ENCODE measurements around the gene GPX1.
"Not testable (repeated sequence)": the region's sequence is repeated elsewhere in the genome, so short reads cannot be mapped to it uniquely, and the experiment has no call there.

GPX1 gene

GRCh38 chr3:49358884-49359225 lies 702 bp upstream of the GPX1 start:
- in situ Hi-C loops (cut with HindIII; ENCODE audit: low sequenced_read_pairs), result no loop called here
- peak overlapping the region; percentile 59 for H3K4me3 ChIP-seq (ENCODE audit: low read depth, low read length)
- no peak for DNase-seq (ENCODE audit: low read depth, low spot score)
- TF ChIP-seq CTCF (IDR thresholded peaks at IDR 0.05; ENCODE audit: low read depth, low read length), result no peak

DNA sequence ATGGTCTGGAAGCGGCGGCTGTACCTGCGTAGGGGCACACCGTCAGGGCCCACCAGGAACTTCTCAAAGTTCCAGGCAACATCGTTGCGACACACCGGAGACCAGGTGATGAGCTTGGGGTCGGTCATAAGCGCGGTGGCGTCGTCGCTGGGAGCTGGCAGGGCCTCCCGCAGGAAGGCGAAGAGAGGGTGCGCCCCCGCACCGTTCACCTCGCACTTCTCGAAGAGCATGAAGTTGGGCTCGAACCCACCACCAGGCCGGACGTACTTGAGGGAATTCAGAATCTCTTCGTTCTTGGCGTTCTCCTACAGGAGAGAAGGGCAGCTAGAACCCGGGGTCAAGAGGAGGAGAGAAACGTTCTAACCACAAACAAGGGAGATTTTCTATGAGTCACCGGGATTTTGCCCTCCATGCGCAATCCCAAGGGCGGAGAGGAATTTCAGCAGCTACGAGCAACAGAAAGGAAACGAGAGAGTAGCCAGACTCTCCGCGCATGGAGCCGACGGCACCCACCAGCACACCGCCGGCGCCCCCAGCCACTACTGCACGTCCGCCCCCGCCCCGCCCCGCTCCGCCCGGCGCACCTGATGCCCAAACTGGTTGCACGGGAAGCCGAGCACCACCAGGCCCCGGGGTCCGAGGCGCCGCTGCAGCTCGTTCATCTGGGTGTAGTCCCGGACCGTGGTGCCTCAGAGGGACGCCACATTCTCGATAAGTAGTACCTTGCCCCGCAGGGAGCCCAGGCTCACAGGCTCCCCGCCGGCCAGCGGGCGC lies 523 bp downstream of the GPX1 start:
- in situ Hi-C loops (cut with HindIII; ENCODE audit: low sequenced_read_pairs), result not testable (repeated sequence)
- peak; percentile 88 for DNase-seq (ENCODE audit: low read depth, low spot score)
- H3K4me3 ChIP-seq (ENCODE audit: low read depth, low read length), result peak overlapping the region; percentile 59

GRCh38 chr3:49357095-49357442 lies 1.1 kb downstream of the GPX1 start:
- H3K4me3 ChIP-seq (ENCODE audit: low read depth, low read length), result peak overlapping the region; percentile 59
- DNase-seq (ENCODE audit: low read depth, low spot score); in situ Hi-C loops (cut with HindIII; ENCODE audit: low sequenced_read_pairs): not testable (repeated sequence)

DNA sequence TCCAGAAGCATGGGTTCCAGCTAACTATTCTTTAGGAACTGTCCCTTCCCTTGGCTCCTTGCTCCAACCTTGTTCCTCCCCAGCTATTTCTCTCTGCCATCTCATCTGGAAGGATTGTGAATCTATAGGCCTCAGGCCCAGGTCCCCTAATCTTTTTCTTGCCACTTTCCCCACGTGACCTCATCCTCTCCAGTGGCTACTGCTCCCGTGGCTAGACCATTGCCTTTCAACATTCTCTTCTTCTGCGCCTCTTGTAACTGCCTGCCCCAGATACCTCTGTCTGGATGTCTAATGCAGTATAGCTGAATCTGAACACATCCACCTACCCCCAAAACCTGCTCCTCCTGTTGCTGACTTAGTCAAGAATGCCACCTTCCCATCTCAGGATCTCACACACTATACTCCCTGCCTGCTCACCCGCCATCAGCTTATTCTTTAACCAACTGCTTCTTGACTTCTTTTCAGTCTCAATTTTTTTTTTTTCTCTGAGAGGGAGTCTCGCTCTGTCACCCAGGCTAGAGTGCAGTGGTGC lies 5.2 kb downstream of the GPX1 start:
- H3K4me3 ChIP-seq (ENCODE audit: low read depth, low read length), result no peak overlapping the region
- no peak for TF ChIP-seq CTCF (IDR thresholded peaks at IDR 0.05; ENCODE audit: low read depth, low read length)
- no peak for DNase-seq (ENCODE audit: low read depth, low spot score)
- in situ Hi-C loops (cut with HindIII; ENCODE audit: low sequenced_read_pairs), result no loop called here

DNA sequence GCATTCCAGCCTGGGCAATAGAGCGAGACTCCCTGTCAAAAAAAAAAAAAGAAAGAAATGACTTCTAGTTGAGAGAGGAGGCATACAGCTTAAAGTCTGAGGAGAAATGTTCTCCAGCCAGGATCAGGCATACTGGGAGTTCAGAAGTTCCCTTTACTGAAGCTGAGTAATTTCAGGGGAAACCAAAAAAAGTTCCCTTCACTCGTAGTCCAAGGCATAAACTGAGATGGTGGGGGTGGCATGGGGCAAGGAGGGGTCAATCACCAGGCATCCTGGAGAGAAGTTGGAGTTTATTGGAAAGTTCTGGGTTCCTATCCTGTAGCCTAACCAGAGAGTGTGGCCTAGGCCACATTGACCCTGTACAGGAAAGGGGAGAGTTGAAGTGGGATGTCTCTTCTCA lies 5.9 kb downstream of the GPX1 start:
- TF ChIP-seq CTCF (IDR thresholded peaks at IDR 0.05; ENCODE audit: low read depth, low read length), result no peak
- in situ Hi-C loops (cut with HindIII; ENCODE audit: low sequenced_read_pairs), result no loop called here
- DNase-seq (ENCODE audit: low read depth, low spot score), result no peak
- no peak overlapping the region for H3K4me3 ChIP-seq (ENCODE audit: low read depth, low read length)

DNA sequence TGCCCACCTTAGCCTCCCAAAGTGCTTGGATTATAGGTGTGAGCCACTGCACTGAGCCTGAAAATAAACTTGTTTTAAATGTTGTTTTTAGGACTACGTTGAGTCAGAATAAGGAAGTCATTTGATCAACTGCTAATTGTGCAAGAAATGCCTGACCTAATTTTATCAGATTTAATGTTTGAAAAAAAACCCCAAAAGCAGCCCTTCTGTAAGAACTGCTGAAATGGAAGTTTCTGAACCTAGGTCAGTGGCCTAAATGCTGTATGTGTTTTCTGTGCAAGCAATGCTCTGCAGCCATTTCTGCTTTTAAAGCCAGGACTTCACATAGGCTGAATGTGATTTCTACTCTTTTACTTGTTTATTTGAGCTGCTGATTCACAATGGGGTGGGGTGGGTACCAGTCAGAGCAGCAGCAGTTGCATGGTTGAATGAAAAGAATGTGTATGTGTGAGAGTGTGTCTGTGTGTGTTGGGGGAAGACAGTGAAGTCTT lies 6.6 kb downstream of the GPX1 start:
- in situ Hi-C loops (cut with HindIII; ENCODE audit: low sequenced_read_pairs), result no loop called here
- no peak for TF ChIP-seq CTCF (IDR thresholded peaks at IDR 0.05; ENCODE audit: low read depth, low read length)
- no peak overlapping the region for H3K4me3 ChIP-seq (ENCODE audit: low read depth, low read length)
- DNase-seq (ENCODE audit: low read depth, low spot score), result peak; percentile 83

- no peak for DNase-seq (ENCODE audit: low read depth, low spot score)
- no peak overlapping the region for H3K4me3 ChIP-seq (ENCODE audit: low read depth, low read length)
- in situ Hi-C loops (cut with HindIII; ENCODE audit: low sequenced_read_pairs), result no loop called here
- no peak for TF ChIP-seq CTCF (IDR thresholded peaks at IDR 0.05; ENCODE audit: low read depth, low read length)
Observed at GRCh38 chr3:49349348-49350114, 8.6 kb downstream of the GPX1 start.

GRCh38 chr3:49348361-49348760 lies 9.8 kb downstream of the GPX1 start:
- DNase-seq (ENCODE audit: low read depth, low spot score); in situ Hi-C loops (cut with HindIII; ENCODE audit: low sequenced_read_pairs); H3K4me3 ChIP-seq (ENCODE audit: low read depth, low read length): not testable (repeated sequence)
